Stimulated activated CD4-positive, alpha-beta T cell treated with anti-CD3 and anti-CD28 coated beads, Interleukin-2, amount 100 ng/mL, for 4 hours (primary cell): ENCODE measurements around the gene WNK4.

Source experiments
- DNase-seq: peaks from one replicate; pipeline ENCODE4 v3.0.0-alpha.2; 2020; ENCODE audit warnings: low read depth

WNK4 gene

DNA sequence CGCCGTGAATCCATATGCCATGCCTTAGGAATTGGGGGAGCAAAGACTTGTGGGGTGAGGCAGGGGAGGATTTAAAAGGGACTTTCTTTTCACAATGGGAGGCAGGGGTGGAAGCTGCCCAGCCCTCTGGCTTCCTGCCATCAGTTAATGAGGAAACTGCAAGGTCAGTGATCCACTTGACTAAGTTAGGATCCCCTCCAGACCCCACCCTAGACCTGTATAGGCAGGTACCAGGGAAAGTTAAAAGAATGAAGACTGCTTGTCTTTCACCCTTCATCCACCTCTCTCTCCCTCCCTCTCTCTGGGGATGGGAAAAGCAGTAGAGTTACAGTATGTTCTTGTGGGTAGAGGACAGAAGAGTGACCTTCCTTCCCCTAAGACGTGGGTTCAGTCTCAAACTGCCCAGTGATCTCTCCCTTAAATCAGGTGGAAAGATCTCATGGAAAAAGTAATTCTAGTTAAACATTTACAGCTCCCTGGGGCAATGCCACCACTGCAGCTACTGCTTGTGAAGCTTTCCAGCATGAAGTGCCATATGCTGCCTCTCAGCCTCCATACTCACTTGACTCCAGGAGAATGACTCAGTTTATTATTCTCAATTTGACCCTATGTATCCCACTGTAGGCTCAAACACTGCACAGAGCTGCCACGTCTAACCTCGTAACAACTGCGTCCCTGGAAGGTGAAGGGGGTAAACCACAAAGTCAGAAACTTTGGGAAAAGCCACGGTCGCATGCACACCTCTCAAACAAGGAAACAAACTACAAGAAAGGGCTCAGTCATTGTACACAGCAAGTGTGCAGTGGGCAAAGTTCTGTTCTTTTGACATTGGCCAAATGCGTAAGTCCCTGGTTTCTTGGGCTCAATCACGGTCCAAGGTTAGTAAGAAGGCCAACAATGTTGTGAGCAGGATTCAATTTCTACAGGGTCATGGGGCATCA lies 16.9 kb downstream of the WNK4 start:
- no peak for DNase-seq

DNA sequence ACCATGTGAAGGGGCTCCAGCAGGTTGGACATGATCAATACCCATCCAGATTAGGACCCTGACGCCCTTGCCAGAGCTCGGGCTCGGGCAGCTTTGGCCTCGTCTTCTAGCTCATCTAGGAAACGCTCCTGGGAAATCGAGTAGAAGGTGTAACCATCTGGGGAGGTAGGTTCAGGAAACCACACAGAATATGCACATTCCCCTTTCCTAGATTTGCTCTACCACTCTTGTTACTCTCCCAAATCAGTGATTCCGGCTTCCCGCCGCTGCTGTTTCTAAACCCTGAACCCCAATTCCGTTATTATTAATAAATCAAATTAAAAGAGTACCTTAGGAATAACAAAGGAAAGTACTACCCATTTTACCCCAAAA lies 17.6 kb downstream of the WNK4 start:
- no peak for DNase-seq

DNA sequence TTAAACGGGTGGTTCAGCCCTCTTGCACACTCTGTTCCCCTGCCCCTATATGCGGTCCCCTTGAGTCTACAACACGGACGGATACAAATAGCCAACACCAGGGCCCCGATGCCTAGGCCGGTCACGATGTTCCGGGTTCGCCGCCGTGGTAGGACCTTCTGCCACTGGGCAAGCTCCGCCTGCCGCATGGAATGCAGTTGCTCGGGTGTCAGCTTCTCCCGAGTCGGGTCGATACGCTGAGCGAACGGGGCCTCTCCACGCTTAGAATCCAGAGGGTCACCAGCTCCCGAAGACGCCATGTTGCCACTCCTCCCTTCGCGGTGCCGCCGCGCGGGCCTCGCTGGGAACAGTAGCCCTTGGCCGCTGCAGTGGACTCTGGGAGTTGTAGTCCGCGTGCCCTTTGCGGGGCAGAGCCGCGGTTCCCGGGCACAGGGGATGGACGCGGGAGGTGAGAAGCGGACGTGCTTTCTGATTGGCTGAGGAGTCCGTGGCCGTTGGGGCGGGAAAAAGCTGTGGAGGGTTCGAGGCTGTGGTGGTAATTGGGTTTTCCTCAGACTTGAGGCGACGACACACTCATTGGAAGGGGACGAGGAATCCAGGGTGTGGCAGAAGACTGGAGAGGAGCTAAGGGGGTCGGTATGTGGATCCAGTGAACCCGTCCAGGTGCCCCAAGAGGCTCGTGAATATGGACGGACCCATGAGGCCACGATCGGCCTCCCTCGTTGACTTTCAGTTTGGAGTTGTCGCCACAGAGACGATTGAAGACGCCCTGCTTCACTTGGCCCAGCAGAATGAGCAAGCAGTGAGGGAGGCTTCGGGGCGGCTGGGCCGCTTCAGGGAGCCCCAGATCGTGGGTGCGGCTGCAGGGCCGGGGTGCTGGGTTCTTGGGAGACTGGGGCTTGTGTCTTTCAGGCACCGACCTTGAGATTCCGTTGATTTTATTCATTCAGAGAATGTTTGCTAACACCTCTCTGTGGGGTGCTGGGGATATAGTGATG lies 18.3 kb downstream of the WNK4 start, which contains the start of the genes CNTD1 and COA3:
CNTD1 (plus strand) TSS at position 479 of the 998 bp plus-strand sequence; CDS start at position 686, 207 bp downstream.
COA3 (minus strand) TSS at position 322 of the 998 bp plus-strand sequence; CDS start at position 299, 23 bp downstream.
- peak; percentile 62 for DNase-seq

DNA sequence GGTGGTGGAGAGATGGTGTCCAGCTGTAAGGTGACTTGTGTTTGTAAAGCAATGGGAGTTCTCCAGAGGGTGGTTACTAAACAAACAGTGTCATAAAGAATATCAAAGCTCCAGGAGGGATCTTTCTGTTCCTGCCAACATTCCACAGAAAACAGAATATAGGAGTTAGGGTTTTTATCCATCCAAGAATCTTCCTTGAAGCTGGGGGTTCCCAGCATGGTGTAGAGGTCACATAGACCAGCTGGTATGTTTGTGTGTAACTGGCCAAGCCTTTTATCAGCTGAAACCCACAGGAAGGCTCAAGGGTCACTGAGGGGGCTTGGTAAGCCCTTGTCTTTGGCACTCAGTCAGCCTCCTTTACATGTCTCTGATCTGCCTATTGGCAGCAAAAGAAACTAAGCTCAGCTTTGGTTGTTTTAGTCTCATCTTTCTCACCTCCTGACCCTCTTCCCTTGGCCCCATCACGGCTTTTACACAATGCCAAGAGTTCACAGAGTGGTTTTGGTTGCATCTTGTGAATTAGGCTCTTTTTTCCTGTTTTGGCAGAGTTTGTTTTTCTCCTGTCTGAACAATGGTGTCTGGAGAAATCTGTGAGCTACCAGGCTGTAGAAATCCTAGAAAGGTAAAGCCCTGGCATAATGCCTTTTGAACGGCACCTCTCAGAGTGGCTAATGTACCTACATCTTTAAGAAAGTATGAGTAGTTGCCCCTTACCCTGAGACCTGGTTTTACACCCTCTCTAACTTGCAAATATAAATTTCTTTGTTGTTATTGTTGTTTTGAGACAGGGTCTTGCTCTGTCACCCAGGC lies 22.9 kb downstream of the WNK4 start:
- no peak for DNase-seq

DNA sequence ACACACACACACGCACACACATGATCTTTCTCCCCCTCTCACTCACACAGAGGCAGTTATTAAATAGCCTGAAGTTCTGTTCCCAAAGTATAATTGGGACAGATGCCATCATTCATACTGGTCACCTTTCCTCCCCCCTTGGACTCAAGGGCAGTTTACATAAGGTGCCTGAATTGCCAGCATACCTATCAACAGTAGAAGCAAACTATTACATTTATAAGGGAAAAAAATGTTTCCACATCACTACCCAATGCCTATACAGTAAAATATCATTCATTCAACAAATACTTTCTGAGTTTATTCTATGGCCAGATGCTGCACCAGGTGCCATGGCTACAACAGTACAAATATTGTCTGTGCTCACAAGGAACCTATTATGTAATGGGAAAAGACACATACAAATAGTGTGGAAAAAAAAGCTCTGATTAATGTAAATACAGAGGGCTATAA lies 24.5 kb downstream of the WNK4 start:
- no peak for DNase-seq

DNA sequence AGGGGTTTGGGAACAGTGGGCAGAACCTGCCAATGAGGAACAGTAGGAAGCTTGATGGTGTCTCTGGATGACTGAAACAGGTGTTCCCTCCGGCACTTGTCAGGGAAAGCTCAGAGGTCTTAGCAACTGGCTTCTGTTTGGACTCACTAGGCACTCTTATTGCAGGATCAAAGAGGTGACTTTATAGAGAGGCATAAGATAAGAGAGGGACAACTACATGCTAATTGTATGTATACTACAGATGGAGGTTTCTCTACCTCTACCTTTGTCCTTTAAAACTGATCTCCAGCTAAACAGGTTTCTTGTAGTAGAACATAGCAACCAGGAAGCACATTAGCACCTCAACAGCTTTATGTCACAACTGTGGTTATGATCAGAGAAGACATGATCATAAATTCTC lies 25.8 kb downstream of the WNK4 start:
- DNase-seq: no peak

DNA sequence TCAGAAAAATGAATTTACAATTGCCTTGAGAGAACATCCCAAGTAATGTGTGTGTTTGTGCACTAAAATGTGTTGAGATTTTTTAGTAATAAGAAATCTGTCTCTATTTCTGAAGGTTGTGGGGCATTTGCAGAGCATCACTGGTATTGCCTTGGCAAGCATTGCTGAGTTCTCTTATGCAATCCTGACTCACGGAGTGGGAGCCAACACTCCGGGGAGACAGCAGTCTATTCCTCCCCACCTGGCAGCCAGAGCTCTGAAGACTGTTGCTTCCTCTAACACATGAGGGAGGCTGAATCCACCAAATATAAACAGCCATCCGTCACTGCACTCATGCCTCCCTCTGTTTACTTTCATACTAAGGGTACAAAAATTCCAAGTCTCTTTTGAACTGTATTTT lies 28.8 kb downstream of the WNK4 start:
- DNase-seq: no peak

DNA sequence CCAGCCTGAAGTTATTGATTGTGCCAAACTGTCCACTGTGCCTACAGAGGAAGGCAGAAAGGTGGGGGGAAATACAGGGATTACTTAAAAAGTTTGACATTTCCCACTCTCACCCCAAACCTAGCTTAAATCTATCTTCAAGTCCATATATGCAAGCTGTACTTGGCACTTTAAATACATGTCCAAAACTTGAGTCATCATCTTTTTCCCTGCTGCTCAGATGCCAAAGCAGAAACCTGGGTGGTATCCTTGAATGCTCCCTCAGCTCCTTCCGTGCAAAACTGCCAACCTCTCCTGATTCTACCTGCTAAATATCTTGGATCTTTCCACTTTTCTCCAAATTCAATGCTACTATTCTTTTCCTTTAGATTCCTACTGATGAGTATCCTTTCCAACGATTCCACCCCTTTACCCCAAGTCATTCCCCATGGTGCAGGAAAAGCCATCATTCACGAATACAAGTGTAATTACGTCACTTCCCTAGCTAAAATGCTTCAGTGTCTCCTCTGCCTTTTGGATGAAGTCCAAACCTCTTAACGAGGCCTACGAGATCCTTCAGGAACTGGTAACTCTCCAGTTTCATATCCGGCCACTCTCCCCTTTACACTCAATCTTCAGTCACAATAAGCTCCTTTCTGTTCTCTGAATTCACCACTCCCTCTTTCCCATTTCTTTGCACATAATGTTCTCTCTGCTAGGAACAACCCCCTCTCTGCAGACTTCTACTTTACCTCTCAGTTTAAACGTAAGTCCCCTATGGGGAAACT lies 34.4 kb downstream of the WNK4 start:
- no peak for DNase-seq

DNA sequence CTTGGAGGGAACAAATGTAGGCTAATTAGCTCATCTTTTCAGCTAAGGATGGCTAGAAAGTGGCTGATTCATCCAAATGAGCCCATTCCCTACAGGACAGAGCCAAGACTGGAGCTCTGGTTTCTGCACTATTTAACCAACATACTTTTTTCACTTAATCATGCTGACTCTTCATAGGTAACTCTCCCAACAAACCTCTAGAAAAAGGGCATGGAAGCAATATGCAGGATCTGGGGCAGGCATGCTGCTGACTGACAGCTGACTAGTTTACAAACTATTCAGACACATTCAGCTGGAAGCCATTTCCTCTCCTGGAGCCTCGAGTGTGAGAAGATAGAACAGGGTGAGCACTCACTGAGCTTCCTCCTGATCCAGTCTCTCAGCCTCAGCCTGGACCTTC lies 37.5 kb downstream of the WNK4 start:
- DNase-seq: no peak

DNA sequence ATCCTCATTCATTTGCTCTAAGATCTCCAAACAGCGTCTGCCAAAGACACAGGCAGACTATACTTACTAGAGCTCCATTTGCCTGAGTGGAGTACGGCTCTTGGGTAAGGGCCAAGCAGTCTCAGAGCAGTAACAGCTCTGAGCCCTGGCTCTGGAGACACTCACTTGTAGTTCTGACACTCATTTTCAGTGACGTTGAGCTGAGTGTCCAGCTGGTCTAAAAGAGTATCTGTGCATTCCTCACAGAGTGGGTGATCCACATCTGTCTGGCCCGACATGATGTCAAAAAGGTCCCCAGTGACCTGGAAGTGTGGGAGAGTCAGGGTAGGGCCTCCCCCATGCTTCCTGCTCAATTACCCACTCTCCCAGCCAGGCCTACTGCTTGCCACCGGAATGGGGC lies 38.0 kb downstream of the WNK4 start:
- no peak for DNase-seq

DNA sequence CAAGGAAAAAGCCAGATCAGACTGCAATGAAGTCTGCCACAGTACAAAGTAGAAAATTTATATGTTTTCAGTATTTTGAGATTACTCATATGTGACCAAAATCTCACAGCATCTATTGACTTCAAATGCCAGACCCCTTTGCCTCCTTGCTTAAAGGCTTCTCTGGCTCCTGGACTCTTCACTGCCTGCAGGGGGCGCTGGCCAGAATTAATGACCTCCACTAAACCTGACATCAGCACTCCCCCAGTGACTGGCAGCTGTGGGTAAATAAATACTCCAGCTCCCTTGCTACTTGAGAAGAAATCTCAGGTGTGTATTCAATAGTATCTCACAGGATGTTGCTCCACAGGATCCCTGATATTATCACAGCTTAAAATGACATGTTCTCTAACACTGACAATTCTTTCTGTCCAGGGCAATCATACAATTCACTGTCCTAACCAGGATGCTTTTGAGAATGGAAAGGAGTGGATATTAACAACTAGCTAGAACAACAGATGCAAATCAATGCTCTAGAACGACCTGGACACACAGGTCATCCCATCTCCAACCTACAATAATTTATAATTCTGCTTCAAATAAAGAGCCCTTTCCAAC lies 39.6 kb downstream of the WNK4 start:
- peak; percentile 42 for DNase-seq

DNA sequence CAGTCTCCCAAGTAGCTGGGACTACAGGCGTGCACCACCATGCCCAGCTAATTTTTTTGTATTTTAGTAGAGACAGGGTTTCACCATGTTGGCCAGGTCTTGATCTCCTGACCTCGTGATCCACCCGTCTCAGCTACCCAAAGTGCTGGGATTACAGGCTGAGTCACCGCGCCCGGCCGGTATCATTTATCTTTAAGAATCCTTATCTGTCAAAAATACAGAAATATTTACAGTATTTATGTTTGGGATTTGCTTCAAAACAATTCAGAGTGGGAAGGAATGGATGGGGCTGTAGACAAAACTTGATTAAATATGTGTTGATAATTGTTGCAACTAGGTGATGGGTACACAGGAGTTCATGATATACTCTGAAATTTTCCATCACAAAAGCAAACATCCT lies 40.8 kb downstream of the WNK4 start:
- no peak for DNase-seq

DNA sequence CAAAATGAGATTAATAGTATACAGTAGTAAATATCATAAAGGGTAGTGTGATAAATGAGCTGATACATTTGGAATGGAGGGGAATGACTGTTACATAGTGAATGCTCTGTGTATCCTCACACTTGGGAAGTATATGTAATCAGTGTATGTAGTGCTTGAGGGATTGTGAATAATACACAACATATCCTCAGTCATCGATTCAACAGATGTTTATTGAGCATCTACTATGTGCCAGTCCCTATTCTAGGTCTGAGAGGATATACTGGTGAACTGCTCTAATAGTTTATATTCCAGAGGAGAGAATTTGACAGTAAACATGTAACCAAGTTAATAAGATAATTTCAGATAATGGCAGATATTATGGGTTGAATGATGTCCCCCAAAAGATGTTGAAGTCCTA lies 47.1 kb downstream of the WNK4 start:
- no peak for DNase-seq

DNA sequence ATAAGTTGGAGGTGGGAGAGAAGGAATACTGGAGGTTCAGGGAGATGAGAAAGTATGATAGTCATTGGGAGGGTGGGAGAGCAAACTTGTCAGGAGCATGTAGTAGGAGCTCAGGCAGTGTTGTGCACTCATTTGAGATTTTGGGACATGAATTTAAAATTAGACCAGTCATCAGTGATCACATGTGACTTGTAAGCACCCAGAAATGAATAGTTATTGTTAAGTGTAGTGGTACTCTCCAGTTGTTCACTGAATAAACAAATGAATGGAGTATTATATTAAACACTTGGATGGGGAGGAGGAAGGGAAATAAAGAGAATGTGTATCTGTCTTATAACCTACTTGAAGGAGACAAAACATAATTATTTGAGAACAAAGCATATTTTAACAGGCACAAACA lies 50.6 kb downstream of the WNK4 start:
- no peak for DNase-seq

DNA sequence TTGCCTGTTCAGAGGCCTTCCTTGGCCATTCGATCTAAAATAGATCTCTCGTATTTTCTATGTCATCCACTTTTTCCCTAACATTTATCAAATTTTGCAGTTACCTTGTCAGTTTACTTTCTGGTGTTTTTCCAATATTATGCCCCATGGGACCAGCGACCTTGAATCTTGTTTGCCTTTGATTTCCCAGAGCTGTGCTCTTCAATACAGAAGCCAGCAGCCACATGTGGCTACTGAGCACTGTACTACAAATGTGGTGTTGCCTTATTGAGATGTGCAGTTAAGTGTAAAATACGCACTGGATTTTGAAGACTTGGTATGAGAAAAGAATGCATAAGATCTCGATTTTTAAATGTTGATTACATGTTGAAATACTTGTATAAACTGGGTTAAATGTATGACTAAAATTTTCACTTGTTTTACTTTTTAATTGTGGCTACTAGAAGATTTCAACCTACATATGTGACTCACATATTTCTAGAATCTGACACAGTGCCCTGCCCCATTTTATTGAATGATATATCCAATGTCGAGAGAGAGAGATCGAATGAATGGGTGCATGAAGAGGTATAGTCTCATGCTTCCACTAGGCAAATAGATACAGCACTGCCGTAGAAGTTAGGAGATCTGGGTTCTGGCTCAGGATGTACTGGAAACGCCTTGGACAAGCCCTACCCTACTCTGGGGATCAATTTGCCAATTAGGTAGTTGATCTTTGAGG lies 52.0 kb downstream of the WNK4 start:
- DNase-seq: no peak

DNA sequence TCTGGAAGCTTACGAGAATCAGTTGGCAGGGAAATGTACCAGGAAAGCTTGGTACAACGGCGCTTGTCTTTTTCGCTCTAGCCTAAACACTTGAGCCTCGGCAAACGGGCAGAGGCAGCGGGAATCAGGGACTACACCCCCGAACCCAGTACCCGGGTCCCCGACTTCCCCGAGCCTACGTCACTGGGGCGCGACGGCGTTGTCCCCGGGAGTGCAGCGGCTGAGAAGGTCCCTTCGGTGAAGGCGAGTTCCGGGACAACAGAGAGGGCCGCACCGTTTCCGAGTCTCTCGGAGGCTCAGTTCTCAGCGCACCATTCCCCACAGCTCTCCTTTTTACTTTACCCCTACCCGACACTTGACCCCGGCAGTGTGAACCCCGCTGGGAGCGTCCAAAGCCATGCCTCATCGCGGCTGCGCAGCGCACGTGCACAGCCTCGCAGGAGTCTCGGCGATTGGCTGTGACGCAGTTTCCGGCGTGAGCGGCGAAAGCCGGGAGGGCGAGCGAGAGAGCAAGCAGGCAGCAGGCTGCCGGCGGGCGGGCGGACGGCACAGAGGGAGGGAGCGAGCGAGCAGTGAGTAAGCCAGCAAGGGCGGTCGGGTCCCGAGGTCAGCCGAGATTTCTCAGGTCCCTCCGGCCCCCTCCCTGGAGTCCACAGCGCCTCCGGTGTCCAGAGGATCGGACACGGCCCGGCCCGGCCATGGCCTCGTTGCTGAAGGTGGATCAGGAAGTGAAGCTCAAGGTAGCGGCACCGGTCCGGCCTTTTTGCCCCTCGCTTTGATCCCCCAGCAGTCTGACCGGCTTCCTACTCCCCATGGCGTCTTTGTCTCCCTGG lies 52.7 kb downstream of the WNK4 start, which contains the start of gene PSME3:
PSME3 (plus strand) TSS at position 464 of the 833 bp plus-strand sequence; CDS start at position 699, 235 bp downstream.
- peak; percentile 89 for DNase-seq

DNA sequence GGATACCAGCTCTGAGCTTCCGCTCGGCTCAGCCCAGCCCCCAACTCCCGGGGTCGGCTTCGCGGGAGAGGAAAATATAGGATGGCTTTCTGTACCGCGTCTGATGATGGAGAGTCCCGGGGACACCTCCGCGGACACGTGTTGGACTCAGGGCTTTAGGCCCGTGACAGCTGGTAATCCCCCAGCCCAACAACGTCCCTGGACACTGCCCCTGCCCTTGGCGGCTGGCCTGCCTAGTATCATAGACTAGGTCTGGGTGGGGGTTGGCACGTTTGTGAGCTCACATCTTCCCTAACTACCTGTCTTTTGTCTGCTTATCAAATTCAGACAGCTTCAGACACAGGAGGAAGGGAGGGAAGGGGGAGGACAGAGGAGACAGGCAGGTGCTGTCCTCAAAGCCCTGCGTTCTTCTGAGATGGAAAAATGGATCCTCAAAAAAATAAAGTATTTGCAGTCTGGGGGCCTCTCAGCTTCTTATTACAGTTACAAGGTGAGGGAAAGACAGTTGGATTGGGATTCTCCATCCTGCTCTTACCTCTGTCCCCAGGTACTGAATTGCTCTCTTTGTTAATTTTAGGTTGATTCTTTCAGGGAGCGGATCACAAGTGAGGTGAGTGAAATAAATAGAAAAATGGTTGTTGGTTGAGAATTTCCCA lies 53.5 kb downstream of the WNK4 start:
- no peak for DNase-seq

DNA sequence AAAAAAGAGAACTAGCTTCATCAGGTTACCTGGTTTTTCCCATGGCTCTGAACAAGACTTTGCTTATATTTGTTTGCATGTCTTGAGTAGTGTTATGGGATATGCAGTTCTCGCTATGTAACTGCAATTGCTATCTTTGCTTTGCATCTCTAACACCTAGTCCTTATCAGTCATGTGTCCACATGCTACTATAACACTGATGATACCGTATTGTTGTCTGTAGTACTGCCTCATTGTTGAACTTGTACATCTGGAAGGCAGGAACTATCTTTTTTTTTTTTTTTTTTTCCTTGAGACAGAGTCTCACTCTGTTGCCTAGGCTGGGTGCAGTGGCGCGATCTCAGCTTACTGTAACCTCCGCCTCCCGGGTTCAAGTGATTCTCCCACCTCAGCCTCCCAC lies 55.3 kb downstream of the WNK4 start:
- DNase-seq: no peak
